H1 (cell line): ENCODE results near the gene TRIM23. TPM values are rescaled to one million over a fixed set of nuclear protein-coding genes. Genes with fewer than 3 reads are reported as not detected.

Experiments
- USF2 ChIP-seq: IDR thresholded peaks from 2 replicates; pipeline ENCODE4 v1.6.1; 2011; ENCODE audit warnings: low read length, improper control_type of control experiment
- polyA plus RNA-seq, 7 experiments: library from polyadenylated mRNA; depleted of rRNA in 3 of 7; stranded (reverse) in 5 of 7; unstranded in 2 of 7; fragments of >200 nt in 5 of 7; fragments of 200-250 nt in 2 of 7; gene quantifications; 1 replicate in 5 of 7; 2 replicates in 1 of 7; 4 replicates in 1 of 7; pipeline versions ENCODE4 v1.2.1 to v1.2.3, GENCODE V29; 2011 to 2013; ENCODE audit warnings: missing spikeins in 2 of 7, mixed read lengths in 2 of 7
- small RNA-seq: library from polyadenylated mRNA; stranded (forward); fragments of <200 nt; extraction: miRNeasy Mini kit (QIAGEN cat#:217004); gene quantifications from one replicate; pipeline ENCODE3, GENCODE V24; 2013; ENCODE audit not compliant: insufficient read depth
- total RNA-seq: library from RNA; stranded (reverse); fragmentation: NEBNext Ultra II Directional; extraction: Animal tissue kit (Norgen Biotek cat#: 25700); gene quantifications from 2 replicates; pipeline ENCODE4 v1.2.1, GENCODE V29; 2021

TRIM23 gene
- total and polyA plus RNA-seq, 2 of the 8 experiments (the other 6 are each of a cell fraction or from before 2014, with no cell fraction given): 2.5 to 11.7 TPM

GRCh38 chr5:65539827-65540226, 84.3 kb downstream of the TRIM23 start (continued):
- TF ChIP-seq USF2: no peak

Small RNA genes within 50 kb of the gene (small RNA-seq; reads per million reads assigned to genes)
- not detected for gene RNU6-540P

Other genes with a start within 250 kb of the TRIM23 start
- 1.7 and 2.4 TPM in 2 replicates for gene ADAMTS6, start 142.4 kb downstream of the TRIM23 start, total RNA-seq
- gene ADAMTS6, start 142.4 kb downstream of the TRIM23 start, polyA plus RNA-seq (2011; rRNA removed): 0.74 and 0.91 TPM in 2 replicates
- 41.4 and 50.9 TPM in 2 replicates for gene CENPK, start 61.2 kb downstream of the TRIM23 start, total RNA-seq
- gene CENPK, start 61.2 kb downstream of the TRIM23 start, polyA plus RNA-seq (2011; rRNA removed): 6.5 and 13.3 TPM in 2 replicates
- gene PPWD1, start 61.0 kb downstream of the TRIM23 start, total RNA-seq: 34.0 and 35.7 TPM in 2 replicates
- 4.0 and 5.0 TPM in 2 replicates for gene PPWD1, start 61.0 kb downstream of the TRIM23 start, polyA plus RNA-seq (2011; rRNA removed)
- 2.9 and 3.2 TPM in 2 replicates for gene SHLD3, start 694 bp upstream of the TRIM23 start, total RNA-seq
- gene SHLD3, start 694 bp upstream of the TRIM23 start, polyA plus RNA-seq (2011; rRNA removed): 0.88 and 1.9 TPM in 2 replicates
- 16.8 and 16.9 TPM in 2 replicates for gene TRAPPC13, start 694 bp upstream of the TRIM23 start, total RNA-seq
- gene TRAPPC13, start 694 bp upstream of the TRIM23 start, polyA plus RNA-seq (2011; rRNA removed): 2.4 and 6.3 TPM in 2 replicates
- 17.8 and 18.7 TPM in 2 replicates for gene SGTB, start 97.8 kb upstream of the TRIM23 start, total RNA-seq
- 2.1 and 2.2 TPM in 2 replicates for gene SGTB, start 97.8 kb upstream of the TRIM23 start, polyA plus RNA-seq (2011; rRNA removed)
- 186 and 192 TPM in 2 replicates for gene NLN, start 97.9 kb upstream of the TRIM23 start, total RNA-seq
- 40.3 and 46.7 TPM in 2 replicates for gene NLN, start 97.9 kb upstream of the TRIM23 start, polyA plus RNA-seq (2011; rRNA removed)